ENCODE results near the gene BPGM.

The BPGM gene

DNA sequence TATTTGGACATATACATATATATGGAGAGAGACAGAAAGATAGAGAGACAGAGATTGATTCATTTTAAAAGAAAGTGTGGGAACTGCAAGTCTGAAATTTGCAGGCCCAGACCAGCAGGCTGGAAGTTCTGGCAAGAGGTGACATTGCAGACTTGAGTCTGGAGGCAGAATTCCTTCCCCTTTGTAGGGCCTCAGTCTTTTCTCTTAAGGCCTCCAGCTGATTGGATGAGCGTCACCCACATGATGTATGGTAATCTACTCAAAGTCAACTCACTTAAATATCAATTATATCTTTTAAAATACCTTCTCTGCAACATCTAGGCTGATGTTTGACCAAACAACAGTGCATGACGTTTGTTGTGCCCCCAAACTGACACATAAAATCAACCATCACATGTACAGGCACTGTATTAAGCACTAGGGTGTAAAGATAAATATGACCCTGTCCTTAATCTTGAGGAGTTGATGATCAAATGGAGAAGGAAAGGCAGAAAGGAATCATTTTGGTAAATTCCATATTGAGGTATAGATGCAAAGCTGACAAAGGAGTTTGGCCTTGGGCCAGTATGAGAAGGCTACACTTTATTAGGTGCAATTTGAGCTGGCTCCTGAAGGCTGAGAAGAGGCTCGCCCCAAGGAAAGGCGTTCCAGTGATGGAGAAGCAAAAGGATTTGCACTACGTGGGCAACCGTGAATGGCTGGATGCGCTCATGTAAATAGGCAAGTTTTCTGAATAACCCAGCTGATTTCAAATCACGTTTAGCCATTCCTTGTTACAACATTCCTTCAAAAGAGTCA, 52.6 kb downstream of the BPGM start:
- no peak for DNase-seq

DNA sequence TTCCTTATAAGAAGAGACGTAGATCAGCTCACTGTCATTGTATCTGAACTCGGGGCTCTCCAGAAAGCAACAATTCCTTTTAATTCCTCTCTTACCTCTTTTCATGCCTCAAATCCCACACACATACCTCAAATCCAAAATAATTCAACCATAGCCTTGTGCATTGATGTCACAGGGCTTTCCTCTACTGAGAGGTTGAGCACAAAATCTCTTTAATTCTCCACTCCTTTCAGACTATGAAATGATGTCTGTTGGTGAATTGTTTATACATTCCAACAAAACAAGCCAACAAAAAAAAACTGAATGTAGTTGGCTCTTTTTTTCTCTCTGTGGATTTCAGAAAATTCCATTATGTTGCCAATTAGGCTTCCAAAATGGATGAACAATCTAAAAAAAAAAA, 53.2 kb downstream of the BPGM start:
- DNase-seq, result no peak

DNA sequence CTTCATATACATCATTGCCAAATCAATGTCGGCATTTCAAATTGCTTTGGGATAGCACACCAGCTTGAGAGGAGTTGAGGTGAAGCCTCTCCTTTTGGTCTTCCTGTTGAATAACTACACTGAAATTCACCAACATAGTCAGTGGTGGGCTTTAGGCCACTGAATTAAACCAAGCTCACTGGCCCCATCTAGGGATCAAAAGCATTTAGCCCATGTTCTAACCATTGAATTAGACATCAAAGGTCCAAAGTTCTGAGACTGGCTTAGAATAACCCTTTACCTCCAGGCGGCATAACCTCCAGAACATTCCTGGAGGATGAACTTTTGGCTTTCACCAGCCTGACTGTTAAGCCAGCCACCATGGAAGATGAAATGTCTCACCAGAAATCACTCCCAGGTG, 54.6 kb downstream of the BPGM start:
- no peak for DNase-seq

DNA sequence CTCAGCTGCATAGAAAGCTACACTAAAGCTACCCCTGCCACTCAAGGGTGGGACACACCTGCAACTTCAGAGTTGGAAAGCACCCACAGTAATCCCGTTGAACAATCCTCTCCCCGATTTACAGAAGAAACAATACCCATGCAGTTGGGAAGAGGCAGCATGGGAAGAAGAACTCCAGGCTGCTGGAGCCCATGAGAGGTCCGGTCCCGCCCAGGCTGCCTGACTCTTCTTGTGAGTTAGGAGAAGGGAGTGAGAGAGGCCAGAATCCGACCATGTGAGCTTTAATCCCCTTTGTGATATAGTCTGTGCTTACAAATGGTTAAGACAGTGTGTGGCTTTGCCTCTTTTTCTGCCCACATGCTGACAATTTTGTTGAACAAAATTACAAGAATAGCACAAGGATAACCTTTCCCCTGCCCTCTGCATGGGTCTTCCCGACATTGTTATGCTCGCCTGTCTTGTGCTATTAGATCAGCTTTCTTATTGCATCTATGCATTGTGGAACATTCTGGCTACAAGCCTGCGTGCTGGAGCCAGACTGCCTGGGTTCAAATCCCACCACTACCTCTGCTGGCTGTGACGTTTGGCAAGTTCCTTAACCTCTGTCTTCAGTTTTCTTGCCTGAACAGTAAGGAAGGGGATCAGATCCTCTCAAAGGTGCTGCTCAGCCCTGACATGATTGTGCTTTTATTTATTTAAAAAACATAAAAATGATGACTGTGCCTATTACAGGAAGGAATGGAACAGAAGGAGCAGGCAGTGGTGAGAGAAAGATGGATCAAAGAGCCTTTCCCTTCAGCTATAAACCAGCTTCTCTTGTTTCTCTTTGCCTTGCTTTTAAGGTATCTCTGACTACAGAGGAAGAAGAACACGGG, 56.0 kb downstream of the BPGM start:
- DNase-seq, result no peak

DNA sequence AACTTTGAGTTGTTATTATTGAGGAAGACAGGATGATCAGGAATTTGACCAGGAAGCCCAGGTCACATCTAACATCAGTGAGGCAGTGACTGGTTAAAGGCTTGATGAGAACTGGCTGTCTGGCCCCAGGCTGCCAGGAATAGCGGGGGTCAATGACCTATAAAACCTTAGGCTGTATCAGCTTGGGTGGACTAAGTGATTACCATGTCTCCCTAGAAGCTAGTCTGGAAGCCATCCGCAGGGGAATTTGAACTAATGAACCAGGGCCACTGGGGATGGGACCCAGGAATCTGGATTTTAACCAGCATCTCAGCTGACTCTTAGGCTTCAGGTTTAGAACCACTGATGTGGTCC, 56.6 kb downstream of the BPGM start:
- DNase-seq, result no peak

DNA sequence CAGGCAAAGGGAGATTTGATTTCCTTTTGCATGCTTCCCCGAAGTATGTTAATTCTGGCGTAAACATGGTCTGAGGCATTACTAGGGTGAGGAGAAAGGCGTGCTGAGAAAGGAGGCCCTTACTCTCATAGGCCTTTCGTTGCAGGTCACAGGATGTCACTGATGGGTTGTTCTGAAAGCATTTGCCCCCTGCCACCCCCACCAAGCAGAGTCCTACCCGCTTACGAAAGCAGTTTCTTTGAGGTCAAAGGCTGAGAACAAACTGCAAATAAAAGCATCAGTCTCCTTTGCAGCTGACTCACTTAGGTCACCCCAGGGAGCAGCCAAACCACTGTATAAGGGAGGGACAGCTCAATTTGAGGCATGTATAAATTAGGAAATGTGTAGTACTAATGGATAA, 57.1 kb downstream of the BPGM start:
- DNase-seq, result no peak

DNA sequence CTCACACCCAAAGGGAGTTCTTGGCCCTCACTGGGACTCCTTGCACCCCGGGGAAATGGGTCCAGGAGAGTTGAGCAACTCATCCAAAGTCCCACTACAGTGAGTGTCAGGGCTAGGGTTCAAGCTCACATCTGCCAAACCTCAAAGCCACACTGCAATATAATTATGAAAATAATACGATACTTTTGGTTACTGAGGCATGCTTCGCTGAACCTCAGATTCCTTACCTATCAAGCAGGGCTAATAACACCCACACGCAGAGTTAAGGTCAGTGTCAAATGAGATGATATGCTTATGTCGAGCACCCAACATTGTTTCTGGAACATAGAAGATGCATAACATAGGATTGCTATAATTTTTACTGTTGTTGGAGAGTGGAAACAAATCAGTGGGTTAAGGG, 58.2 kb downstream of the BPGM start:
- no peak for DNase-seq

DNA sequence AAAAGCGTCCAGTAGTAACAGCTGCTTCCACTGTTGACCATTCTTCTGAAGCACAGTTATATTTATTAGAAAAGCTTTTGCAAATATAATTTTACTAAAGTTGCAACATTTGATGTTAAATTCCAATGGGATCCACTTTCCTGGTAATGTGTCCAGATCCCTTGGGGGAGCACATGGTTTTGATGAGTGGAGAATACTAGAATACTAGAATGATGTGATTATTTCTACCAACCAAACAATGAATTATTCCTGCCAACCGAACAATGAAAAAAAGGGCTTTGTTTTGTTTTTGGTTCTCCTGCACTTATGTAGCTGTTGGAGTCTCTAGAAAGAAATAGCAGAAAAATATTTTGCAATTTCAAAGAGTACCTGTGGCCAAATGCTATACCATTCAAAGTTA, 59.1 kb downstream of the BPGM start:
- DNase-seq, result no peak

DNA sequence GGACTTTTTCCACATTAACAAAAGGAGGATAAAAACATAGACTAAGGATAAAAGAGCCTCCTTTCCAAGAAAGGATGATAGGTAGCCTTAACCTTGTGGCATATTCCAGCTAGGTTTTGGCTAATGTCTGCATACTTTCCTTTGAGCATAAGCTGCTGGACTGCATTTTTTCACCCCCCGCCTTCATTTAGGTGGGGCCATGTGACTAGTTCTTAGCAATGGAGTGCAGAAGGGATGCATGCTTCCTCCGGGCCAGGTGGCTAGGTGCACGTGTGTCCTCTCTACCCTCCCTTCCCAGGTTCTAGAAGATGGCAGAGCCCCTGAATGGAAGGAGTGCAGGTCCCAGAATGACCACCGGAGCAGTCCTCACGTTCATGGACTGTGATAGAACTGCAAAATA, 59.8 kb downstream of the BPGM start:
- no peak for DNase-seq

DNA sequence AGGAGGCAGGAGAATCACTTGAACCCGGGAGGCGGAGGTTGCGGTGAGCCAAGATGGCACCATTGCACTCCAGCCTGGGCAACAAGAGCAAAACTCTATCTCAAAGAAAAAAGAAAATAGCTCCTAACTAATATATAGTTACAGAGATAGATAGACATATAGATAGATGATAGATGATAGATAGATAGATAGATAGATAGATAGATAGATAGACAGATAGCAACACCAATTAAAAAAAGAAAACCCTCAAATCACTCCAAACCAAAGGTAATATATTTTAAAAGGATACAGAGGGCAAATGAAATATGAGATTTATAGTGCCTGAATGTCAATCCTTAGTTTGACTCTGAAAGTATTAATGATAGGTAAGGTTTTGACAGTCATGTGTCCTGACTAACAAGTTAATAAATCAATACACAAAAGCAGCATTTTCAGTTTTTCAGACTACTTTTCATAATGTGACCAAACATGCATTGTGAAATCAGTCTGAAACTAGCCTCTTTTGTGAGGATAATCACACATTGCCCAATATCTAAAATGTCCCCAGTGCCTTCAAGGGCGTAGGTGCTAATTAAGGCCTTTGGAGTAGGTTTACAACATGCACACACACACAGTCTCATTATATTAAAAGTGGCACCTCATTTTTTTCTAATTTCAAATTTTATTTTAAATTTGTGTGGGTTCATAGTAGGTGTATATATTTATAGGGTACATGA, 61.2 kb downstream of the BPGM start:
- DNase-seq, result no peak

DNA sequence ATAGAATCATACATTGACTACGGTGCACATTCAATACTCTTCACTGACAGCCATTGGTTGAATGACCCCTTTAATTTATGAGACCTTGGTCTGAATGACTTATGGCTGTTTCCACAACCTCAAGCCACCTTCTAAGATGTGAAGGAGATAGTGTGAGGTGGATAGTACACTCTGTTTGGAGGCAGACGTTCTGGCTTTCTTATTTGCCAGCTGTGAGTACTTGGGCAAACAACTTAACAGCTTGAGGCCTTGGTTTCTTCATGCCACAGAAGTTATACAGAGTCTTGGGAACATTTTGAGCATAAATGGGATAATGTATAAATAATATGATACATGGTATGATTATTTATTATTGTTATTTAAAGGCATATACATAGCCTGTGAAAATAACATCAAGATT, 62.0 kb downstream of the BPGM start:
- no peak for DNase-seq

DNA sequence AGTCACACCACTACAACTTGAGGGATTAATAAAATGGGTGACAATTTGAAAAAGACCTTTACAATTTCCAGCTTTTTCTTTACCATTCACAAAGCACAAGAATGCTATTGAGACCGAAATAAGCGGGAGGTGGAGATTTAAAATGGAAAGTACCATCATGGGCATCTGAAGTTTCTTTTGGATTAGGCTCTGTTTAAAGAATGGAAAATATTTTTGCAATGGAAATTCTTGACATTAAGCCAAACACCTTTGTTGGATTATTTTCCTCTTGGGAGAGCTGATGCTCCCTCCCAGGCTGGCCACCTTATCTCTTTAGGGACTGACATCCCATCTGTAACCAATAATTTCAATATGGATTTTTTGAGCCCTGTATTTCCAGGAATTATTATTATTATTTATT, 62.5 kb downstream of the BPGM start:
- no peak for DNase-seq

DNA sequence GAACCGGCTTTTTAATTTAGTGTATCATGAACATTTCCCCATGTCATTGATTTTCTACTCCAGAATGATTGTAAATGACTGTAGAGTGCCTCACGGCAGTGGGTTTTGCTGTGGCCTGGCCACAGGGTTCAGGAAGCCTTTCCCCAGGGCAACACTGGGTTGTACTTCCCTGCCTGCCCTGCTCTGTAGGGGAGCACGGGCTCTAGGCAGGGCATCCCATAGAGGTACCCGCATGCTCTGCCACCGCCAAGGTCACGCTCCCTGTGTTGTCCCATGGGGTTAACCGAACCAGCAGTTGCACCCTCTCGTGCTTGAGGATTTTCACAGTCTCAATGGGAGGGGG, 63.8 kb downstream of the BPGM start:
- no peak for DNase-seq

DNA sequence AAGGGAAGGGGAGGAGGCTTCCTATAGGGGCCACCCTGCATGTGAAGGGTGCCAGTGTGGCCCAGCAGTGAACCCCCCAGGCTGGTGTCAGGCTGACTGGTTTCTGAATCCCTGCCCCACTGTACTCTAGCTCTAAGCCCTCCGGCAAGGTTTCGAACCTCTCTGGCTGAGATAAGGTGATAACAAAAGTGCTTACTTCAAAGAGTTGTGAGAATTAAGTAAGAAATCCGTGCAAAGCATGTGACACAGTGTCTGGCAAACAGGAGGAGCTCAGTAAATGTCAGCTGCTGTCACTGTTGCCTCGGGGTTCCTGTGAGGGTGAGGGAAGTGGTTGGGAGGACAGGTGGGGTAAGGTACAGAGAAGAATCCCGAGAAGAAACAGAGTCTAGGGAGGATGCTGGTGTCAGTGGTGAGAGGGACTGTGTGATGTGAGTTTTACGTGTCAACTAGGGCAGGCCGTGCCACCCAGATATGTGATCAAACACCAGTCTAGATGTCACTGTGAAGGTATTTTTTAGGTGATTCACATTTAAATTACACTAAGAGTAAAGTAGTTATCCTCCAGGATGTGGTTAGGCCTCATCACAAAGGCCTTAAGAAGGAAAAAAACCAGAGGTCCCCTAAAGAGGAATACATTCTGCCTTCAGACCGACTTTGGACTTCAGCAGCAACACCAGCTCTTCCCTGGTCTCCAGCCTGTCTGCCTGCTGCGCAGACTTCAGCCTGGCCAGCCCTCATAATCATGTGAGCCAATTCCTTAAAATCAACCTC, 64.4 kb downstream of the BPGM start:
- no peak for DNase-seq

DNA sequence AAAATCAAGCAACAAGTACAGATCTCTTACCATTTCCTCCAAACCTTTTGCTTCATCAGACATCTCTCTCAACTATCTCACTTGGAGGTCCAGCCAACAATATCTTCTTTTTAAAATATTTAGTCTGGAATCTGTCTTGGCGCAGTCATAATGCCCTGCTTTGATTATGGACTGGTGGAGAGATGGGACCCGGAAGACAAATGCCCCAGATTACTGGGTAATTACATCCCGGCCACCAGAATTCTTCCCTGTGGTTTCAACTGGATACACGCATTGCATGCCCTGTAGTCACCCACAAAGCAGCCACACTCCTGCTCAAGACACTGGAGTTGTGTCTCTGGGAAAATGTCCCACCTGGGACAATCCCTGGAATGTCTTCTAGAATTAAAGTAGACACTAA, 65.5 kb downstream of the BPGM start:
- DNase-seq, result no peak

DNA sequence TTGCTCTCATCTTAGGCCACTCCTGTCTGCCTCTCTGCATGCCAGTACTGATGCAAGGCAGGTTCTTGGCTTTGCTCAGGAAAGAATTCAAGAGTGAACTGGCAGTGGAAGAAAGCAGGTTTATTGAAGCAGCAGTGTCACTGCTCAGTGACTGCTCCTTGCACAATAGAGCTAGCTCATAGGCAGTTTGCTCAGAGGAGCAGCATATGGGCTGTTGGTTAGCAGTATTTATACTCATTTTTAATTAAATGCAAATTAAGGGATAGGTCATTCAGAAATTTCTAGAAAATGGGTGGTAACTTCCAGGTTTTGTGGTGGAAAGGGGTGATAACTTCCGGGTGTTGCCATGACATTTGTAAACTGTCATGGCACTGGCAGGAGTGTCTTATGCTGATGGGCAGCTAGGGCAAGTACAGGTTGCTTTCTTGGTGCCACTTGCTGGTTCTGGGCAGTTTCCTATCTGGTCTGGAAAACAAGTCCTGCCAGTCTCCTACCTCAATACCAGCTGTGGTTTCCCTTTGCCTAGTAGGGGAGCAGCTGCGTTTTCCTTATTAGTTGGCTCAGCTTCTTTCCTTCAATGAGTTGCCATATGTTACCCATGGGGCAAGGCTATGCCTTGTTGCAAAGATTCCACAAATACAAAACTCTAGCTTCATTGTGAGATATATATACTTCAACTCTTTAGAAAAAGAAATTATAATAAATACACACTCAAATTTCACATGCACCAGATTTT, 68.0 kb downstream of the BPGM start:
- DNase-seq, result no peak

DNA sequence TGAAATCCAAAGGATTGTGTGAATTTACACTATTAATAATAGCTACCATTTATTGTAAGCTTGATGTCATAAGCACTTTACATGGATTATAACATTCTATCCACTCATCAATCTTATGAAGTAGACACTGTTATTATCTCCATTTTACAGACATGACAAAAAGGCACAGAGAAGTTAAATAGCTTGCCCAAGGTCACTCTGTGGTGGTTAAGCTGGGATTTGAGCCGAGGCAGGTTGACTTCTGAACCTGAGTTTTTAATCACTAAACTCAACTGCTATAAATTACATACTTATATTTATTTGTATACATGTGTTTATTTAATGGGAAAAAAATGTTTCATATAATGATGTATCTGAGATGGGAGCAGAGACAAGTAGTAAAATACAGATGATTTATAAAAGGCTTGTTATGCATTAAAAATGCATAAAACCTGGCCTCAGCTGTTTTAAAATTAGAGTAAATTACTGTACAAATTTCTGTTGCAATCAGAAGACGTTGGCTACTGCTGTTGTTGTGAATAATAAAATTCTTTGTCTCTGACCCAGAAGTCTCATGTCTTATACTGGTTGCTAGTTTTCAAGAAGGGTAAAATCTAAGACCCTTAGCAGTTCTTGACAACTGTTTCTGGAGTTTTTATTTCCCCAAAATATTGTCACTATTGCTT, 71.7 kb downstream of the BPGM start:
- no peak for DNase-seq

DNA sequence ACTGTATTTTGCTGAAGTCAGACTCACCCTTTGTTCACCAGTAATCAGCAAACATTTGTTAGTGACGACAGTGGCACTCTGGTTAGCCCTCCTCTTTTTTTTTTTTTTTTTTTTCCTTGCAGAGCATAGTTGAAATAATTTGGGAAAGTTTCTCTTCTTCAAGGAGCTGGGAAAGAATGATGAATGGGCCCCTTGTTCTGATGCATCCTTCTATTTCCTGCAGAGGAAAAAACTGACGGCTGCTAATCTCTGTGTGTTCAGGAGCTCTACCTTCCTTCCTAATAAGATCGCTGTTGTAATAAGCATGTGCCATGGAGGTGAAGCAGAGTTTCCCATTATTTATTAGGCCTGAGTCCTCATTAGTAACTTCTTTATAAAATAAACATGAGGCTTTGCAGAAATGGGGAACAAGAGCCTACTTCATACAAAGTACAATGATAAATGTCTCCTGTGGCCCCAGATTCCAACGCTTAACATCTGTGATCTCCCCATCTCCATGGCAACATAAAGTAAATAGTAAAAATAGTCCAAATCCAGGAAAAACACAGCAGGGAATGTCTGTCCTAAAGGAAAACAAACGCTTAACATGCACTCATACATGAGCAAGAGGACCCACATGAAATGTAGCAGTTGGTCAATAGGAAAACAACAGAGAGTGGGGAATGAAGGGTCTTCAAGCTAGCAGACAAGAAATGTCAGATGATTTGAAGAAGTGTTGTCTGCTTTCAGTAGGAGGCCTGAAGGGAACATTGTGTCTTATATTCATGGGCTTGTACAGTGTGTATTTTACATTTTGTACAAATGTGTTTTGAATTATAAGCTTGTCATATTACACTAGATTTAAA, 73.7 kb downstream of the BPGM start:
- no peak for DNase-seq

DNA sequence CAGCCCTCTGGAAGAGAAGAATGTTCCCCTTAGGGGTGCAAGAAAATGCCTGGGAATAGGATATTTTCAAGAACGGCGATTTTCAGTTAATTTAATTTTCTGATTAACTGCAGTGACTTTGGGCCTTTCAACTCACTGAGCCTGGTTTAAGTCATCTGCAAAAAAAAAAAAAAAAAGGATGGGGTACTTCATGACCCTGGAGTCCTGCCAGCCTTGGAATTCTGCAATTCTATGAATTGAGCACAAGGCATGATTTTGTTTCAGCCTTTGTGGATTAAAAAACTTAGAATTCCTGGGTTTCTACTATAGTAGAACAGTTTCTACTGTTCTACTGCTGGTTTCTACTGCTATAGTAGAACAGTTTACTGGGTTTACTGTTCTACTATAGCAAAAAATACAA, 74.5 kb downstream of the BPGM start:
- no peak for DNase-seq

DNA sequence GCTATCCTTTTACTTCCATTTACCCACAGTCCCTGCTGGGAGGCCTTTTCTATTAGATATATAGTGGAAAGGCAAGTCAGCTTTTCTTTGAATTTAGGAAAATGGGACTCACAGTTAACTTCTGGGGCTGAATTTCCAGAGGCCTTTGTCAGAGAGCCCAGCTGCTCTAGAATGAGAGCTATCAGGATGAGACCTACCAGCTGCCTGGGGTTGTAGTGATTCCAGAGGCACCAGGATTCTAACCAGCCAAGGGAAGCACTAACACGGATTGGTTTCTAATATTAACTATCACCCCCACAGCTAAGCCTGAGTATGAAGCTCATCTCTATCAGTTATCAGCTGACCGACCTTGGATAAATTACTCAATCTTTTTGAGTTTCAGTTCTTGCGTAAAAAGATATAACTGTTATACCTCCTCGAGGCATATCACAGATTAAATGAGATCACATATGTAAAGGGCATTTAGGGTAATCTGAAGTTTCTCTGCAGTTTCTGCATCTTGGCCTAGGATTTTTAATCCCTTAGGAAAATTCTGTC, 76.2 kb downstream of the BPGM start:
- DNase-seq, result no peak

DNA sequence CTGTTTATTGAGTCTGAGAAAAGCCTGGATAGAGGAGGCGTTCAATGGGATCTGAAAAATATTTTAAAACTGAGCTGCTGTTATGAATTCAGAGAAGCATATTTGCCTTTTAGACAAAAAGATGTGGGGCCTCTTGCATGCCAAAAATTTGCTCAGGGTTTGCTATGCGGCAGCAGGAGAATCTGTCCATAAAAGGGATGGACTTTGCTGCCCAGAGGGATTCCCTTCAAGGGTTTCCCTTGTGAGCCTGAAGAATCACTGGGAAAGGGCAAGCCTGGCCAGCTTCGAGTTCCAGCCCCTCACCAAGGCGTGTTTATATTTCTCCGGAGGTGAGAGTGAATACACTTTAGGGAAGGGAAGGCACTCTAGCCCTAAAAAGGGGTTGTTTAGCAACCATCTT, 77.2 kb downstream of the BPGM start:
- DNase-seq, result no peak
